HFF-Myc (cell line): ENCODE results near the gene PRICKLE1.

Source experiments
- DNase-seq: peaks from one replicate; pipeline ENCODE4 v3.0.0-alpha.2; 2011; ENCODE audit warnings: low read depth; ENCODE audit errors: extremely low read depth
- H3K4me3 ChIP-seq: replicated peaks from 2 replicates; pipeline ENCODE4 v1.5.1; 2011; ENCODE audit warnings: low read depth, mild to moderate bottlenecking, control low read depth, low read length
- CTCF ChIP-seq: IDR thresholded peaks from 2 replicates; pipeline ENCODE4 v1.5.1; 2012; ENCODE audit warnings: mild to moderate bottlenecking, low read depth, low read length, control low read depth; ENCODE audit errors: missing control alignments

Gene PRICKLE1

GRCh38 chr12:42444192-42444943 lies 145.2 kb downstream of the PRICKLE1 start:
- no peak overlapping the region for H3K4me3 ChIP-seq
- no peak for TF ChIP-seq CTCF
- no peak for DNase-seq

DNA sequence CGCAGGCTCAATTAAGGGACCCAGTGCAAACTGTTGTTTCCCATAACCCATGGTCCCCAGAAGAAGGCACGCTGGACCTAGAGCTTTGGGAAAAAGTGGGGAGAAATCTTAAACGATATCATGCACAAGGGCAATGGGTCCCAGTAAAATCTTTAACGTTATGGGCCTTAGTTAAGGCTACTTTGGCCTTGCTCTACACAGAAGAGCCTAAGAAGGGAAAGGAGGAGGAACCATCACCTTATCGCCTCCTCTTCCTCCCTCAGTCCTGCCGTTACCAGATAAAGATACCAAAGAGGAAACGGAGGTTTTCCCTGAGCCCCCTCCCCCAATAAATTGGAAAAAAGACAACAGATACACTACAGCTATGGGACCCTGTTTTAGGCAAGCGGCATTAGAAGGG lies 146.7 kb downstream of the PRICKLE1 start:
- no peak for TF ChIP-seq CTCF
- no peak overlapping the region for H3K4me3 ChIP-seq
- DNase-seq, result no peak

- no peak for TF ChIP-seq CTCF
- H3K4me3 ChIP-seq, result no peak overlapping the region
- DNase-seq, result no peak
Measured at GRCh38 chr12:42442311-42442759, 147.2 kb downstream of the PRICKLE1 start.

DNA sequence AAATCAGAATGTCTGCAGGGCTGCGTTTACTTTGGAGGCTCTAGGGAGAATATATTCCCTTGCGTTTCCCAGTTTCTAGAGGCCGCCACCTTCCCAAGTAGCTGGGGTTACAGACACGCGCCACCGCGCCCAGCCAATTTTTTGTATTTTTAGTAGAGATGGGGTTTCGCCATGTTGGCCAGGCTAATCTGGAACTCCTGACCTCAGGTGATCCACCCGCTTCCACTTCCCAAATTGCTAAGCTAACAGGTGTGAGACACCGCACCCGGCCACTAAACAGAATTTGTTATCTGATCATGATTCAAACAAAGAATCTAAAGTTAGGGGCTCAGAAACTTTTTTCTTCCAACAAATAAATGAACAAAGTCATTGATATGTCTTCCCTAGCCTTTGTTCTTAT lies 148.9 kb downstream of the PRICKLE1 start:
- no peak overlapping the region for H3K4me3 ChIP-seq
- no peak for TF ChIP-seq CTCF
- DNase-seq, result no peak

- no peak overlapping the region for H3K4me3 ChIP-seq
- DNase-seq, result no peak
- TF ChIP-seq CTCF, result no peak
Measured at GRCh38 chr12:42432517-42433140, 156.9 kb downstream of the PRICKLE1 start.

- no peak for DNase-seq
- H3K4me3 ChIP-seq, result no peak overlapping the region
- no peak for TF ChIP-seq CTCF
Measured at GRCh38 chr12:42428850-42429249, 160.7 kb downstream of the PRICKLE1 start.
